HepG2 (cell line): ENCODE measurements around the gene NAGK.

ENCODE experiments used
- SIN3A ChIP-seq: IDR thresholded peaks from 2 replicates; pipeline ENCODE4 v1.6.1; 2011; ENCODE audit warnings: low read depth, mild to moderate bottlenecking, control low read depth, low read length, borderline replicate concordance
- ZC3H13 ChIP-seq: sonication (generic); formaldehyde crosslinking; IDR thresholded peaks from 2 replicates; pipeline ENCODE4 v1.8.1; 2023; ENCODE audit warnings: mild to moderate bottlenecking, missing genetic modification reagents, moderate library complexity
- ZFP41 ChIP-seq: sonication (generic); formaldehyde crosslinking; IDR thresholded peaks from 2 replicates; pipeline ENCODE4 v1.4.0; 2020; ENCODE audit warnings: mild to moderate bottlenecking, missing genetic modification reagents, borderline replicate concordance
- TF ChIP-seq, protein P1 (sequence below): sonication (generic); formaldehyde crosslinking; IDR thresholded peaks from 2 replicates; pipeline ENCODE4 v1.5.0; 2020; ENCODE audit warnings: missing genetic modification reagents
- TF ChIP-seq, protein P2 (sequence below): sonication (generic); formaldehyde crosslinking; IDR thresholded peaks from 2 replicates; pipeline ENCODE4 v1.5.0; 2020; ENCODE audit warnings: mild to moderate bottlenecking, missing genetic modification reagents, moderate library complexity

GRCh38 chr2:71121479-71121878, 53.0 kb downstream of the NAGK start:
- TF ChIP-seq, protein P1, sequence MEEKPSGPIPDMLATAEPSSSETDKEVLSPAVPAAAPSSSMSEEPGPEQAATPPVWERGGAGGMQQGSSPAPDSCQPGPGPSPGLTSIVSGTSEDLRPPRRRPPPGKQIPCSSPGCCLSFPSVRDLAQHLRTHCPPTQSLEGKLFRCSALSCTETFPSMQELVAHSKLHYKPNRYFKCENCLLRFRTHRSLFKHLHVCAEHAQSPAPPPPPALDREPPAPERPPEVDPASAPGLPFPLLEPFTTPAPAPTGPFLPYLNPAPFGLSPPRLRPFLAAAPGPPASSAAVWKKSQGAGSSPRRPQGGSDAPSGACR (CRISPR knock-in tag), result no peak
- no peak for TF ChIP-seq ZC3H13 (CRISPR knock-in tag)
- TF ChIP-seq, protein P2, sequence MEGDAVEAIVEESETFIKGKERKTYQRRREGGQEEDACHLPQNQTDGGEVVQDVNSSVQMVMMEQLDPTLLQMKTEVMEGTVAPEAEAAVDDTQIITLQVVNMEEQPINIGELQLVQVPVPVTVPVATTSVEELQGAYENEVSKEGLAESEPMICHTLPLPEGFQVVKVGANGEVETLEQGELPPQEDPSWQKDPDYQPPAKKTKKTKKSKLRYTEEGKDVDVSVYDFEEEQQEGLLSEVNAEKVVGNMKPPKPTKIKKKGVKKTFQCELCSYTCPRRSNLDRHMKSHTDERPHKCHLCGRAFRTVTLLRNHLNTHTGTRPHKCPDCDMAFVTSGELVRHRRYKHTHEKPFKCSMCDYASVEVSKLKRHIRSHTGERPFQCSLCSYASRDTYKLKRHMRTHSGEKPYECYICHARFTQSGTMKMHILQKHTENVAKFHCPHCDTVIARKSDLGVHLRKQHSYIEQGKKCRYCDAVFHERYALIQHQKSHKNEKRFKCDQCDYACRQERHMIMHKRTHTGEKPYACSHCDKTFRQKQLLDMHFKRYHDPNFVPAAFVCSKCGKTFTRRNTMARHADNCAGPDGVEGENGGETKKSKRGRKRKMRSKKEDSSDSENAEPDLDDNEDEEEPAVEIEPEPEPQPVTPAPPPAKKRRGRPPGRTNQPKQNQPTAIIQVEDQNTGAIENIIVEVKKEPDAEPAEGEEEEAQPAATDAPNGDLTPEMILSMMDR (CRISPR knock-in tag), result no peak
- TF ChIP-seq ZFP41 (CRISPR knock-in tag), result no peak
- TF ChIP-seq SIN3A, result no peak
